Neural cell (in vitro differentiated cells): ENCODE measurements around the gene ARID3A. TPM values are rescaled to one million over a fixed set of nuclear protein-coding genes. Genes with fewer than 3 reads are reported as not detected.

Source experiments
- H2AFZ ChIP-seq: fragments of 200-600, 300-800 bp; sonication (generic), shearing (Covaris generic); 2 replicates; pipeline ENCODE4 v1.6.0; 2014; ENCODE audit warnings: low read depth, mild to moderate bottlenecking, antibody characterized with exemption, low read length, moderate library complexity
- H3F3A ChIP-seq: fragments of 200-600 bp; shearing (Covaris generic); 2 replicates; pipeline ENCODE4 v1.6.1; 2016; ENCODE audit warnings: mild to moderate bottlenecking, moderate library complexity, mixed read lengths, antibody characterized with exemption, low read length; ENCODE audit not compliant: insufficient read depth, poor library complexity, severe bottlenecking
- H3K27ac ChIP-seq: fragments of 200-600, 300-800 bp; sonication (generic), shearing (Covaris generic); 2 replicates; pipeline ENCODE4 v1.5.1; 2014; ENCODE audit warnings: mild to moderate bottlenecking, low read length, moderate library complexity
- H3K27me3 ChIP-seq: fragments of 300-800, 200-600 bp; sonication (generic), shearing (Covaris generic); 2 replicates; pipeline ENCODE4 v1.6.0; 2014; ENCODE audit warnings: mild to moderate bottlenecking, low read depth, low read length, moderate library complexity; ENCODE audit not compliant: insufficient read depth
- H3K36me3 ChIP-seq: fragments of 300-800, 200-600 bp; sonication (generic), shearing (Covaris generic); 2 replicates; pipeline ENCODE4 v1.5.1; 2014; ENCODE audit warnings: mild to moderate bottlenecking, antibody characterized with exemption, low read length, moderate library complexity; ENCODE audit not compliant: insufficient read depth
- H3K4me2 ChIP-seq: fragments of 300-800, 200-600 bp; sonication (generic), shearing (Covaris generic); 2 replicates; pipeline ENCODE4 v1.6.0; 2014; ENCODE audit warnings: mild to moderate bottlenecking, low read length
- H3K4me3 ChIP-seq: fragments of 300-800, 200-600 bp; sonication (generic), shearing (Covaris generic); 2 replicates; pipeline ENCODE4 v1.5.1; 2014; ENCODE audit warnings: mild to moderate bottlenecking, low read length, moderate library complexity
- H3K79me2 ChIP-seq: fragments of 200-600 bp; shearing (Covaris generic); replicated peaks from 2 replicates; pipeline ENCODE4 v1.6.0; 2014; ENCODE audit warnings: mild to moderate bottlenecking, low read length, moderate library complexity; ENCODE audit not compliant: insufficient read depth
- H3K9ac ChIP-seq: fragments of 300-800, 200-600 bp; sonication (generic), shearing (Covaris generic); 2 replicates; pipeline ENCODE4 v1.6.1; 2016; ENCODE audit warnings: mild to moderate bottlenecking, low read length, mixed read lengths
- H3K9me2 ChIP-seq: fragments of 200-600 bp; shearing (Covaris generic); 2 replicates; pipeline ENCODE4 v1.6.1; 2016; ENCODE audit warnings: mild to moderate bottlenecking, low read length, mixed read lengths; ENCODE audit not compliant: insufficient read depth
- H3K9me3 ChIP-seq: fragments of 200-600, 300-800 bp; sonication (generic), shearing (Covaris generic); 2 replicates; pipeline ENCODE4 v1.6.1; 2016; ENCODE audit warnings: mild to moderate bottlenecking, mixed run types, low read length, moderate library complexity, mixed read lengths
- H4K20me1 ChIP-seq: fragments of 200-600 bp; shearing (Covaris generic); 2 replicates; pipeline ENCODE4 v1.6.1; 2016; ENCODE audit warnings: mild to moderate bottlenecking, mixed run types; ENCODE audit not compliant: insufficient read depth
- CTCF ChIP-seq: fragments of 450-650 bp; IDR thresholded peaks from 2 replicates; pipeline ENCODE4 v1.5.1; 2014; ENCODE audit warnings: antibody characterized with exemption, mild to moderate bottlenecking, moderate library complexity; ENCODE audit not compliant: poor library complexity, severe bottlenecking
- EP300 ChIP-seq: fragments of 450-650 bp; conservative IDR thresholded peaks from 2 replicates; pipeline ENCODE4 v1.6.1; 2014; ENCODE audit warnings: antibody characterized with exemption, mild to moderate bottlenecking, moderate library complexity; ENCODE audit not compliant: poor library complexity, severe bottlenecking
- EZH2 ChIP-seq: fragments of 200-600, 300-800 bp; shearing (Covaris generic), sonication (generic); IDR thresholded peaks from 2 replicates; pipeline ENCODE4 v1.6.1; 2014; ENCODE audit warnings: antibody characterized with exemption, low read length, borderline replicate concordance, mild to moderate bottlenecking; ENCODE audit not compliant: insufficient read depth, poor library complexity, severe bottlenecking
- MXI1 ChIP-seq: fragments of 450-650 bp; conservative IDR thresholded peaks from 2 replicates; pipeline ENCODE4 v1.6.1; 2014; ENCODE audit warnings: antibody characterized with exemption, mild to moderate bottlenecking; ENCODE audit not compliant: poor library complexity, severe bottlenecking
- POLR2AphosphoS5 ChIP-seq: IDR thresholded peaks from 2 replicates; pipeline ENCODE4 v1.6.1; 2012
- RAD21 ChIP-seq: fragments of 450-650 bp; conservative IDR thresholded peaks from 2 replicates; pipeline ENCODE4 v1.6.1; 2014; ENCODE audit warnings: antibody characterized with exemption, mild to moderate bottlenecking, moderate library complexity
- REST ChIP-seq: IDR thresholded peaks from 2 replicates; pipeline ENCODE4 v1.6.1; 2012; ENCODE audit warnings: borderline replicate concordance
- SMC3 ChIP-seq: fragments of 450-650 bp; conservative IDR thresholded peaks from 2 replicates; pipeline ENCODE4 v1.6.1; 2014; ENCODE audit warnings: antibody characterized with exemption, mild to moderate bottlenecking, moderate library complexity; ENCODE audit not compliant: poor library complexity
- TAF1 ChIP-seq: IDR thresholded peaks from 2 replicates; pipeline ENCODE4 v1.6.1; 2012; ENCODE audit warnings: low read depth
- polyA plus RNA-seq: library from polyadenylated mRNA; depleted of rRNA; stranded (reverse); fragments of >200 nt; gene quantifications from 2 replicates; pipeline ENCODE4 v1.2.3, GENCODE V29; 2014

The ARID3A gene
- polyA plus RNA-seq, 1 donor from 2014 or later = 11.4 TPM

GRCh38 chr19:984165-984967 is 58.5 kb downstream of the ARID3A start, which contains the start of gene WDR18:
TSS of gene WDR18 (plus strand) at chr19:984345. CDS start at chr19:984354, 9 bp downstream.
- Histone ChIP-seq H4K20me1 (no peaks in the 10 kb centered on the region), H3K4me3 (peak within 1 kb of the TSS; percentile 95), H3K36me3 (no peaks in the 10 kb centered on the region), H3K4me2 (peak within 1 kb of the TSS; percentile 63), H3K27me3 (no peaks in the 10 kb centered on the region), H2AFZ (peak within 1 kb of the TSS; percentile 82), H3K9ac (peak within 1 kb of the TSS; percentile 94), H3K9me2 (no peaks in the 10 kb centered on the region), H3K79me2 (no peaks in the 10 kb centered on the region), H3F3A (no peaks in the 10 kb centered on the region), H3K9me3 (no peaks in the 10 kb centered on the region), H3K27ac (peak within 1 kb of the TSS; percentile 96)
- TF ChIP-seq TAF1 (no peak), SMC3 (peak; percentile 36), EZH2 (no peak), POLR2AphosphoS5 (peak; percentile 93), CTCF (peak; percentile 50), MXI1 (peak; percentile 99), EP300 (peak; percentile 70), REST (peak; percentile 62), RAD21 (peak; percentile 12)

- Histone ChIP-seq H2AFZ (no peak overlapping the region), H3K79me2 (no peaks in the 10 kb centered on the region), H3K9me2 (no peaks in the 10 kb centered on the region), H3K27me3 (no peaks in the 10 kb centered on the region), H3K27ac (no peak overlapping the region), H4K20me1 (no peaks in the 10 kb centered on the region), H3K36me3 (no peaks in the 10 kb centered on the region), H3K4me2 (no peak overlapping the region), H3K9me3 (no peaks in the 10 kb centered on the region), H3K9ac (no peak overlapping the region), H3F3A (no peaks in the 10 kb centered on the region), H3K4me3 (no peak overlapping the region)
- no peak for TF ChIP-seq SMC3
- no peak for TF ChIP-seq TAF1
- no peak for TF ChIP-seq POLR2AphosphoS5
- no peak for TF ChIP-seq CTCF
- no peak for TF ChIP-seq REST
- TF ChIP-seq EP300 = no peak
- no peak for TF ChIP-seq MXI1
- no peak for TF ChIP-seq RAD21
- no peak for TF ChIP-seq EZH2
Observed at GRCh38 chr19:986083-986482, 60.2 kb downstream of the ARID3A start.
